H1 (cell line): ENCODE measurements around the gene RFPL3. TPM values are rescaled to one million over a fixed set of nuclear protein-coding genes. Genes with fewer than 3 reads are reported as not detected.
A peak's percentile ranks its signal among the peaks of the same experiment; 100 is the strongest.

Source experiments
- CTCF ChIA-PET: fragments of 300-600 bp; sonication (Branson Sonifier 250); formaldehyde crosslinking; loops from one replicate; lab custom pipeline; 2021; ENCODE audit not compliant: partially characterized antibody; lab: Charles Lee
- POLR2A ChIA-PET: fragments of 300-600 bp; sonication (Branson Sonifier 250); formaldehyde crosslinking; loops from one replicate; lab custom pipeline; 2021; ENCODE audit warnings: inconsistent platforms; ENCODE audit not compliant: partially characterized antibody; lab: Charles Lee
- DNase-seq, 2 experiments: peaks; one replicate each; pipeline versions ENCODE4 v3.0.0 to v3.0.0-alpha.2; 2010 to 2022; ENCODE audit warnings: low spot score in 2 of 2, low read depth in 1 of 2, mixed read lengths in 1 of 2
- FAIRE-seq: peaks from 2 replicates; lab custom pipeline; 2011; peaks lifted over from hg19 to GRCh38; lab: Jason Lieb, UNC
- H2AFZ ChIP-seq: 2 replicates; pipeline ENCODE4 v1.8.1; 2012; ENCODE audit warnings: low read length, inconsistent platforms
- H2AK5ac ChIP-seq: 2 replicates; pipeline ENCODE4 v1.6.1; 2013; ENCODE audit warnings: low read depth, low read length
- H2BK120ac ChIP-seq: replicated peaks from 2 replicates; pipeline ENCODE3; 2013; ENCODE audit warnings: low read depth, low read length, inconsistent platforms
- H2BK12ac ChIP-seq: 2 replicates; pipeline ENCODE4 v1.6.1; 2013; ENCODE audit warnings: low read depth, low read length
- H2BK15ac ChIP-seq: 2 replicates; pipeline ENCODE4 v1.6.1; 2013; ENCODE audit warnings: low read length
- H2BK20ac ChIP-seq: 2 replicates; pipeline ENCODE4 v1.6.1; 2013; ENCODE audit warnings: low read length
- H2BK5ac ChIP-seq: 2 replicates; pipeline ENCODE4 v1.6.1; 2013; ENCODE audit warnings: low read depth, low read length
- H3K14ac ChIP-seq: 2 replicates; pipeline ENCODE4 v1.6.1; 2013; ENCODE audit warnings: inconsistent platforms; ENCODE audit not compliant: insufficient read length
- H3K18ac ChIP-seq: 2 replicates; pipeline ENCODE4 v1.6.1; 2013; ENCODE audit warnings: low read length; ENCODE audit errors: extremely low read depth
- H3K23ac ChIP-seq: 2 replicates; pipeline ENCODE4 v1.6.1; 2013; ENCODE audit warnings: inconsistent platforms; ENCODE audit not compliant: insufficient read length
- H3K23me2 ChIP-seq: 2 replicates; pipeline ENCODE4 v1.6.1; 2013; ENCODE audit warnings: low read depth, low read length
- H3K27ac ChIP-seq: 2 replicates; pipeline ENCODE4 v1.6.1; 2011; ENCODE audit warnings: low read depth, low read length, inconsistent platforms
- H3K27me3 ChIP-seq, 4 experiments: replicated peaks in 1 of 4; 1 replicate in 1 of 4; 2 replicates in 3 of 4; pipeline versions ENCODE4 v1.6.1 to v1.8.1; 2011 to 2013; ENCODE audit warnings: low read length in 3 of 4, mild to moderate bottlenecking in 3 of 4, inconsistent platforms in 2 of 4, mixed read lengths in 2 of 4, moderate library complexity in 1 of 4; ENCODE audit not compliant: control insufficient read depth in 3 of 4, insufficient read depth in 3 of 4; ENCODE audit errors: extremely low read depth in 1 of 4
- H3K36me3 ChIP-seq, 4 experiments: 2 replicates each; pipeline versions ENCODE4 v1.6.1 to v1.8.1; 2011 to 2013; ENCODE audit warnings: mild to moderate bottlenecking in 4 of 4, low read length in 3 of 4, moderate library complexity in 2 of 4, control low read depth in 1 of 4, inconsistent platforms in 1 of 4; ENCODE audit not compliant: insufficient read depth in 4 of 4, control insufficient read depth in 2 of 4
- H3K4ac ChIP-seq: replicated peaks from 2 replicates; pipeline ENCODE3; 2013; ENCODE audit warnings: low read length, low read depth, mixed read lengths, inconsistent platforms; ENCODE audit not compliant: insufficient read length
- H3K4me1 ChIP-seq, 4 experiments: replicated peaks in 1 of 4; 1 replicate in 1 of 4; 2 replicates in 3 of 4; pipeline versions ENCODE4 v1.6.1 to v1.8.1; 2011 to 2013; ENCODE audit warnings: low read length in 3 of 4, inconsistent platforms in 2 of 4, mixed read lengths in 1 of 4; ENCODE audit not compliant: insufficient read depth in 4 of 4, control insufficient read depth in 3 of 4
- H3K4me2 ChIP-seq, 2 experiments: 2 replicates each; pipeline versions ENCODE4 v1.6.1 to v1.8.1; 2011 to 2013; ENCODE audit warnings: low read depth in 2 of 2, low read length in 2 of 2, control low read depth in 1 of 2, inconsistent platforms in 1 of 2, mild to moderate bottlenecking in 1 of 2; ENCODE audit not compliant: insufficient read depth in 1 of 2
- H3K4me3 ChIP-seq, 4 experiments: fragments of 200-600, 300-600 bp in 1 of 4; sonication (generic), shearing (Covaris generic), sonication (Bioruptor Twin) in 1 of 4; 2 replicates each; pipeline versions ENCODE4 v1.5.1 to v1.8.1; 2011 to 2016; ENCODE audit warnings: low read length in 4 of 4, low read depth in 3 of 4, control low read depth in 2 of 4, inconsistent platforms in 2 of 4, mild to moderate bottlenecking in 2 of 4, mixed read lengths in 1 of 4, moderate library complexity in 1 of 4; ENCODE audit not compliant: insufficient read depth in 2 of 4; ENCODE audit errors: extremely low read depth in 1 of 4
- H3K56ac ChIP-seq: replicated peaks from 2 replicates; pipeline ENCODE3; 2013; ENCODE audit warnings: low read depth, mild to moderate bottlenecking, mixed read lengths, low read length, inconsistent platforms; ENCODE audit not compliant: insufficient read length
- H3K79me1 ChIP-seq: 2 replicates; pipeline ENCODE4 v1.6.1; 2013; ENCODE audit warnings: low read depth, low read length, control low read depth
- H3K79me2 ChIP-seq, 2 experiments: 2 replicates each; pipeline versions ENCODE4 v1.6.1 to v1.8.1; 2012 to 2013; ENCODE audit warnings: low read length in 2 of 2, mild to moderate bottlenecking in 2 of 2, inconsistent platforms in 1 of 2; ENCODE audit not compliant: insufficient read depth in 2 of 2, control insufficient read depth in 1 of 2
- H3K9ac ChIP-seq, 4 experiments: replicated peaks in 1 of 4; 1 replicate in 1 of 4; 2 replicates in 3 of 4; pipeline versions ENCODE4 v1.6.1 to v1.8.1; 2011 to 2013; ENCODE audit warnings: low read depth in 3 of 4, low read length in 3 of 4, control low read depth in 2 of 4, mild to moderate bottlenecking in 2 of 4, moderate library complexity in 2 of 4, inconsistent platforms in 1 of 4; ENCODE audit errors: extremely low read depth in 1 of 4
- H3K9me3 ChIP-seq, 2 experiments: 2 replicates each; pipeline versions ENCODE4 v1.6.1 to v1.8.1; 2012 to 2013; ENCODE audit warnings: mild to moderate bottlenecking in 2 of 2, moderate library complexity in 2 of 2, control low read depth in 1 of 2, inconsistent platforms in 1 of 2, low read depth in 1 of 2, low read length in 1 of 2, mixed read lengths in 1 of 2; ENCODE audit not compliant: insufficient read depth in 2 of 2
- H4K20me1 ChIP-seq, 2 experiments: replicated peaks in 1 of 2; 2 replicates each; pipeline versions ENCODE3 to v1.8.1; 2011 to 2013; ENCODE audit warnings: inconsistent platforms in 2 of 2, low read length in 2 of 2, mild to moderate bottlenecking in 1 of 2; ENCODE audit not compliant: insufficient read depth in 2 of 2, control insufficient read depth in 1 of 2
- H4K5ac ChIP-seq: 2 replicates; pipeline ENCODE4 v1.6.1; 2013; ENCODE audit warnings: low read length, low read depth, mixed read lengths, inconsistent platforms; ENCODE audit not compliant: insufficient read length
- H4K8ac ChIP-seq: 2 replicates; pipeline ENCODE4 v1.8.0; 2013; ENCODE audit warnings: mild to moderate bottlenecking, moderate library complexity, low read length, inconsistent platforms; ENCODE audit not compliant: insufficient read depth; ENCODE audit errors: extremely low read depth
- H4K91ac ChIP-seq: replicated peaks from 2 replicates; pipeline ENCODE3; 2013; ENCODE audit warnings: low read length, mixed read lengths, inconsistent platforms; ENCODE audit not compliant: insufficient read length
- ASH2L ChIP-seq: fragments of 200-600, 300-600 bp; sonication (generic); IDR thresholded peaks from one replicate; pipeline ENCODE4 v1.7.1; 2017; ENCODE audit warnings: low read length
- BCL11A ChIP-seq, 2 experiments: IDR thresholded peaks; one replicate each; pipeline ENCODE4 v1.6.1; 2011; ENCODE audit warnings: low read depth in 2 of 2, low read length in 2 of 2, mild to moderate bottlenecking in 2 of 2
- CBX8 ChIP-seq: fragments of 300-800, 300-1000 bp; sonication (generic); IDR thresholded peaks from 2 replicates; pipeline ENCODE4 v1.7.1; 2016; ENCODE audit warnings: low read depth, low read length, borderline replicate concordance
- CTBP2 ChIP-seq: IDR thresholded peaks from 2 replicates; pipeline ENCODE4 v1.7.0; 2011; ENCODE audit warnings: borderline replicate concordance, mild to moderate bottlenecking, moderate library complexity, mixed read lengths, low read length; ENCODE audit not compliant: insufficient read depth, insufficient read length
- POLR2AphosphoS5 ChIP-seq: IDR thresholded peaks from 2 replicates; pipeline ENCODE4 v1.6.1; 2011; ENCODE audit warnings: low read depth, low read length
- RAD21 ChIP-seq, 2 experiments: IDR thresholded peaks in 1 of 2; conservative IDR thresholded peaks in 1 of 2; 2 replicates each; pipeline ENCODE4 v1.6.1; 2011; ENCODE audit warnings: low read depth in 2 of 2, low read length in 2 of 2, improper control_type of control experiment in 1 of 2, inconsistent platforms in 1 of 2, mild to moderate bottlenecking in 1 of 2, moderate library complexity in 1 of 2
- WGBS, 2 experiments: shearing (Covaris generic) in 1 of 2; methylation state at CpG; one replicate each; pipeline versions ENCODE4 v1.1.6 to v1.1.7; 2013 to 2015; ENCODE audit warnings: low lambda C conversion rate in 2 of 2, mixed read lengths in 2 of 2, inconsistent platforms in 1 of 2, low coverage in 1 of 2, missing lambda C conversion rate in 1 of 2; ENCODE audit not compliant: insufficient replicate concordance in 2 of 2, insufficient coverage in 1 of 2, insufficient read length in 1 of 2; ENCODE audit errors: extremely low coverage in 1 of 2, missing lambda C conversion rate in 1 of 2; 5-methylcytosine and 5-hydroxymethylcytosine counted together
- polyA plus RNA-seq, 7 experiments: library from polyadenylated mRNA; depleted of rRNA in 3 of 7; stranded (reverse) in 5 of 7; unstranded in 2 of 7; fragments of >200 nt in 5 of 7; fragments of 200-250 nt in 2 of 7; gene quantifications; 1 replicate in 5 of 7; 2 replicates in 1 of 7; 4 replicates in 1 of 7; pipeline versions ENCODE4 v1.2.1 to v1.2.3, GENCODE V29; 2011 to 2013; ENCODE audit warnings: missing spikeins in 2 of 7, mixed read lengths in 2 of 7
- total RNA-seq: library from RNA; stranded (reverse); fragmentation: NEBNext Ultra II Directional; extraction: Animal tissue kit (Norgen Biotek cat#: 25700); gene quantifications from 2 replicates; pipeline ENCODE4 v1.2.1, GENCODE V29; 2021

Gene RFPL3
- total and polyA plus RNA-seq, 2 of the 8 experiments (the other 6 are each of a cell fraction or from before 2014, with no cell fraction given) = 0.08 to 0.24 TPM

DNA sequence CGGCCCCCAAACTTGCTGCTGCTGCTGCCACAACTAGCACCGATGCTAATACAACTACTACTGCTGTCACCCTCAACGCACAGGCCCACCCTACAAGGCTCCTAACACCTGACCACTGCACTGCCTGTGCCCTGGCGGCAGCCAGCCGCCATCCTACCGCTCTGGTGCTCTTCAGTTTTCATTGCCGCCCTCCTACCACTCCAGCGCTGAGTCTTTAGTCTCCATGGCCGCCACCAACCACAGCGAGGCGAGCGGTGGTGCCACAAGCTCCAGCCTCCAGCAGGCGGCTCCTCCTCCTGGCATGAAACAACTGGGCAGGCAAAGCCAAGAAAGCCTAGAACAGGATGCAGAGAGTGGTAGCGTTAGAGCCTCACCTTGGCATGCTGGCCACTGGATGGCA lies 5.0 kb upstream of the RFPL3 start:
- DNase-seq (no peak), FAIRE-seq (no peak)
- POLR2A ChIA-PET = interaction anchor here (0.6 kb wide), 1 partner anchor 30 kb away, joined by 3 read pairs; no protein-coding TSS in a partner anchor
- Histone ChIP-seq H2AFZ (0 out of 2 replicates have a peak overlapping the region, but pooled peaks have one; percentile 53), H3K27me3 (no peaks in the 10 kb centered on the region), H3K9me3 (no peaks in the 10 kb centered on the region), H3K23ac (no peak overlapping the region), H2BK120ac (peak overlapping the region; percentile 22), H3K4ac (peak overlapping the region; percentile 23), H2BK20ac (no peak overlapping the region), H3K4me1 (peaks cover 0 to 9% (median 1%) of the 10 kb centered on the region in 4 experiments; a peak in 4 of 7 replicates), H2AK5ac (no peak overlapping the region; the same call in 1 of the 2 replicates), H3K18ac (no peak overlapping the region; the same call in 1 of the 2 replicates), H4K8ac (peak overlapping the region; percentile 35), H4K20me1 (no peaks in the 10 kb centered on the region), H3K9ac (no peak overlapping the region), H4K91ac (peak overlapping the region; percentile 40), H3K4me3 (no peak overlapping the region), H3K23me2 (no peaks in the 10 kb centered on the region), H3K4me2 (no peak overlapping the region), H3K14ac (no peak overlapping the region), H3K79me2 (no peaks in the 10 kb centered on the region), H3K27ac (no peak overlapping the region), H2BK5ac (peak overlapping the region; percentile 60; the same call in 1 of the 2 replicates), H2BK15ac (peak overlapping the region; percentile 81; the same call in 1 of the 2 replicates), H2BK12ac (peak overlapping the region; percentile 68; the same call in 1 of the 2 replicates), H3K36me3 (no peaks in the 10 kb centered on the region), H4K5ac (no peak overlapping the region), H3K79me1 (no peaks in the 10 kb centered on the region), H3K56ac (no peak overlapping the region)
- 92% methylated on average over 14 of the region's 14 CpGs; no CpG with 5 or more reads in 1 of the 2 experiments for WGBS, 2 experiments
- CTCF ChIA-PET = no interaction called here
- TF ChIP-seq CBX8 = no peak
- no peak for TF ChIP-seq CTBP2
- TF ChIP-seq BCL11A (IDR thresholded peaks at IDR 0.05; ENCODE audit: low read depth in 2 of 2, low read length in 2 of 2) = no peak
- TF ChIP-seq POLR2AphosphoS5 = no peak
- peak; percentile 1 to 11; a peak in 2 of 4 replicates for TF ChIP-seq RAD21 (IDR thresholded peaks at IDR 0.05 in 1 of 2, conservative IDR thresholded peaks at IDR 0.05 in 1 of 2; ENCODE audit: low read depth in 2 of 2, low read length in 2 of 2)
- TF ChIP-seq ASH2L = no peak
